ENCODE results near the gene RXRB.

- TF ChIP-seq GATA3 (IDR thresholded peaks at IDR 0.05; ENCODE audit: low read depth, low read length) (no peak), GATA2 (IDR thresholded peaks at IDR 0.05; ENCODE audit: low read depth, low read length) (no peak)
These were observed 46.1 kb downstream of the RXRB start for GRCh38 chr6:33154349-33154748.
